ENCODE measurements around the gene SEMA5A. TPM values are rescaled to one million over a fixed set of nuclear protein-coding genes. Genes with fewer than 3 reads are reported as not detected.

The SEMA5A gene
- total RNA-seq, 1 donor from 2014 or later = 31.1 TPM

DNA sequence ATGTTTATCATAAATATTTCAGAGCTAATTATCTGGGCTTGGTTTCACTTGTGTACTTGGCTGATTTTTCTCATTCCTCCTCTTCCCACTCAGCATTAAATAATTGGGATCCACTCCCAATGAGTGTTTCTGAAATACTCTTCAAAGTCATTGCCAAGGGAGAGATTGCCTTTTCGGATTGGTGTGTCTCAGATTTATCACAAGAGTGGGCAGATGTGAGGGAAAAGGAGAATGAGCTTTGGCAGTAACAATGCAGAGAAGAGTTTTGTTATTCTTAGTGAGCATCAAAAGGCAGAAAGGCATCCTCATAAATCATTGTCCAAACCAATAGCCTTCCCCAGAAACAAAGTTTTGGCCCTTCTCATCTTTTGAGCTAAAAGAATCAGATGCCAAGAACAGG is 79.2 kb downstream of the SEMA5A start:
- Mint-ChIP-seq H3K9me3 (ENCODE audit: unreplicated experiment) (no peaks in the 10 kb centered on the region), H3K27ac (ENCODE audit: unreplicated experiment) (no peak overlapping the region), H3K36me3 (ENCODE audit: low read depth, unreplicated experiment) (no peaks in the 10 kb centered on the region), H3K4me3 (ENCODE audit: unreplicated experiment) (no peak overlapping the region), H3K4me1 (ENCODE audit: unreplicated experiment) (no peaks in the 10 kb centered on the region), H3K27me3 (ENCODE audit: unreplicated experiment) (no peaks in the 10 kb centered on the region)
- DNase-seq (ENCODE audit: low spot score) = no peak
- TF ChIP-seq, protein P1, sequence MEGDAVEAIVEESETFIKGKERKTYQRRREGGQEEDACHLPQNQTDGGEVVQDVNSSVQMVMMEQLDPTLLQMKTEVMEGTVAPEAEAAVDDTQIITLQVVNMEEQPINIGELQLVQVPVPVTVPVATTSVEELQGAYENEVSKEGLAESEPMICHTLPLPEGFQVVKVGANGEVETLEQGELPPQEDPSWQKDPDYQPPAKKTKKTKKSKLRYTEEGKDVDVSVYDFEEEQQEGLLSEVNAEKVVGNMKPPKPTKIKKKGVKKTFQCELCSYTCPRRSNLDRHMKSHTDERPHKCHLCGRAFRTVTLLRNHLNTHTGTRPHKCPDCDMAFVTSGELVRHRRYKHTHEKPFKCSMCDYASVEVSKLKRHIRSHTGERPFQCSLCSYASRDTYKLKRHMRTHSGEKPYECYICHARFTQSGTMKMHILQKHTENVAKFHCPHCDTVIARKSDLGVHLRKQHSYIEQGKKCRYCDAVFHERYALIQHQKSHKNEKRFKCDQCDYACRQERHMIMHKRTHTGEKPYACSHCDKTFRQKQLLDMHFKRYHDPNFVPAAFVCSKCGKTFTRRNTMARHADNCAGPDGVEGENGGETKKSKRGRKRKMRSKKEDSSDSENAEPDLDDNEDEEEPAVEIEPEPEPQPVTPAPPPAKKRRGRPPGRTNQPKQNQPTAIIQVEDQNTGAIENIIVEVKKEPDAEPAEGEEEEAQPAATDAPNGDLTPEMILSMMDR (IDR thresholded peaks at IDR 0.05; ENCODE audit: unreplicated experiment) = no peak

DNA sequence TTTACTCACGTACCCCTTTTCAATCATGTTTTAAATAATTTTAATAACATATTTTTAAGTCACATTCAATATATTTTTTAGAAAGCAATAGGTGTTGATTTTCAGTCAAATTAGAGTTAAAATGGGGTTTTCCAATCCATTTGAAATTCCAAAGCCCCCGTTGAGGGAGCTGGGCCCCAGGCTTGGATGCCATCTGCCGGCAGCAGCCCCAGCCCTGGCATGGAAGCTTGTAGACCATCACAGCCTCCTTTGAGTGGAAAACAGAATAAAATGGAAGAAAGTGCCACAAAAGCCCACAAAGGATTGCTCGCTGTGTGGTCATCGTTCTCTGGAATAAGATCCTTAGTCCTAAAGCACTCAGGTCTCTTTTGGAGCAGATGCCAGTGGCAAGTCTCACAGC is 81.4 kb downstream of the SEMA5A start:
- TF ChIP-seq, protein P1 (IDR thresholded peaks at IDR 0.05; ENCODE audit: unreplicated experiment) = no peak
- Mint-ChIP-seq H3K27ac (ENCODE audit: unreplicated experiment) (no peak overlapping the region), H3K36me3 (ENCODE audit: low read depth, unreplicated experiment) (no peaks in the 10 kb centered on the region), H3K27me3 (ENCODE audit: unreplicated experiment) (no peaks in the 10 kb centered on the region), H3K9me3 (ENCODE audit: unreplicated experiment) (no peaks in the 10 kb centered on the region), H3K4me3 (ENCODE audit: unreplicated experiment) (no peak overlapping the region), H3K4me1 (ENCODE audit: unreplicated experiment) (no peaks in the 10 kb centered on the region)
- no peak for DNase-seq (ENCODE audit: low spot score)

DNA sequence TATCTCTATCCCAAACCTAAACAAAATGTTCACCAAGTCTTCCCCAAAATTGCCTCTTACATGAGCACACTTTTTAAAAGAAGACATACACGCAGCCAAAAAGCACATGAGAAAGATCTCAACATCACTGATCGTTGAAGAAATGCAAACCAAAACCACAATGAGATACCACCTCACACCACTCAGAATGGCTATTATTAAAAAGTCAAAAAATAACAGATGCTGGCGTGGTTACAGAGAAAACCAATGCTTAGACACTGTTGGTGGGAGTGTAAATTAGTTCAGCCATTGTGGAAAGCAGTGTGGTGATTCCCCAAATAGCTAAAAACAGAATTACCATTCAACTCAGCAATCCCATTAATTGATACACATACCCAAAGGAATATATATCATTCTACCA is 83.8 kb downstream of the SEMA5A start:
- no peaks in the 10 kb centered on the region for H3K27me3 Mint-ChIP-seq (ENCODE audit: unreplicated experiment)
- TF ChIP-seq, protein P1 (IDR thresholded peaks at IDR 0.05; ENCODE audit: unreplicated experiment) = no peak

DNA sequence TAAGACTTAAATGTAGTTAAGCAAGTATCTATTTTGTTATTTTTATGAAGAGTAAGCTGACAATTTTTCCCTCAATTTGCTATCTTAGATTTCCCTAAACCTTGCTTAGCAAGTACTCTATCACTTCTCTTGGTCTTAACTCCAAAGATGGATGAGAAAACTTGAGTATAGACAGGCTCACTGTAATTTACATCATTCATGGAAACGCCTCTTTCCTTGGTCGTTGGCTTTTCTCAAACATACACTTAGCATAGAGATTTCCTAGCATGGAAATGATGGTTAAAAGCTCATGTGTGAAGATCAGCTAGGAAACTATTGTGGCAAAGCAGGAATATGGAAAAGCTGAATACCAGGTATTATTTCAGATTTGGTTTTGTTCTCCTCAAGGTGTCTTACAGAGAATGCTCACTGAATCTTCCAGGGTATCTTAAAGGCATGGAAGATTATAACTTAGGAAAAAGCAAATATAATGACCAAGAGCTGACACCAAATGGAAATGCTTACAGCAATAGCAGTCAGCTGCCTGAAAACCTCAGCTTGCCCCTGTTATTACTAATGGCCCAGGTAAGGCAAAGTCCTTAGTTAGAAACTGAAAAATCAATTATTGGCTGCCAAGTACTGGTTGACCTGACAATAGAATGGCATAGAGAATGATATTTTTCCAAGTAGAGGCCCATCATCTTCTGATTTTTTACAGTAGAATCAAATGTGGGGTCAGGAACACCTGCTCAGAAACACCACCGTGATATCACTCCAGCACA is 84.8 kb downstream of the SEMA5A start:
- no peaks in the 10 kb centered on the region for H3K27me3 Mint-ChIP-seq (ENCODE audit: unreplicated experiment)
- peaks cover 13% of the 10 kb centered on the region for H3K4me1 Mint-ChIP-seq (ENCODE audit: unreplicated experiment)
- TF ChIP-seq, protein P1 (IDR thresholded peaks at IDR 0.05; ENCODE audit: unreplicated experiment) = no peak
- no peak for DNase-seq (ENCODE audit: low spot score)
- H3K27ac Mint-ChIP-seq (ENCODE audit: unreplicated experiment) = no peak overlapping the region
- no peaks in the 10 kb centered on the region for H3K9me3 Mint-ChIP-seq (ENCODE audit: unreplicated experiment)
- no peaks in the 10 kb centered on the region for H3K36me3 Mint-ChIP-seq (ENCODE audit: low read depth, unreplicated experiment)
- H3K4me3 Mint-ChIP-seq (ENCODE audit: unreplicated experiment) = no peak overlapping the region

More for the DNA sequence above, 83.8 kb downstream of the SEMA5A start:
- H3K9me3 Mint-ChIP-seq (ENCODE audit: unreplicated experiment) = no peaks in the 10 kb centered on the region
- no peak overlapping the region for H3K4me3 Mint-ChIP-seq (ENCODE audit: unreplicated experiment)
- no peak for DNase-seq (ENCODE audit: low spot score)
- H3K27ac Mint-ChIP-seq (ENCODE audit: unreplicated experiment) = no peak overlapping the region
- H3K36me3 Mint-ChIP-seq (ENCODE audit: low read depth, unreplicated experiment) = no peaks in the 10 kb centered on the region
- H3K4me1 Mint-ChIP-seq (ENCODE audit: unreplicated experiment) = peaks cover 2% of the 10 kb centered on the region

DNA sequence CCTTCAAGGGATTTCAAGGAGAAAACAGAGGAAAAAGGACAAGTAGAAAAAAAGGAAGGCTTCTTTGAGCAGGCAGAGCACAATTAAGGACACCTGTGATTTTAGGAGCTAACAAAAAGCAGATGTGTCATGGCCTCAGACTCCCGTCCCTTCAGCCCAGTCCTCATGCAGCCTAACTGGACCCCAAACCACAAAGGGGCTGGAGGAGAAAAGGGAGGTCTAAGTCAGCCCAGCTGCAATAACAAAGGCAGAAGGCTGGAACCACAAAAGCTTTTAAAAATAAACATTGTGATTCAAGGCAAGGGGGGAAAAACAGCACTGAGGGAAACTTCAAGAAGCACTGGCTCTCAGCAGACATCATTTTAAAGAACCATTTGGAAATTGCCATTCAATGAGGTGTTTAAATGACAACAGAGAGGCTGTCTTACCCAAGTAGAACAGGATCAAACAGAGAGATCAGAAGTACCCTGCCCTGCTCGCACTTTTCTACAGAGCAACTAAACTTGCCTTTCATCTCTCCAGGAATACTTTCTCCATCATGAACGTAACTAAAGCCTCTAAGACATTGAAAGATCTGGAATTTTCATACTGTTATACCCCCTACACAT is 89.3 kb downstream of the SEMA5A start:
- DNase-seq (ENCODE audit: low spot score) = no peak
- Mint-ChIP-seq H3K36me3 (ENCODE audit: low read depth, unreplicated experiment) (no peaks in the 10 kb centered on the region), H3K4me3 (ENCODE audit: unreplicated experiment) (no peak overlapping the region), H3K27ac (ENCODE audit: unreplicated experiment) (peak overlapping the region; percentile 79), H3K4me1 (ENCODE audit: unreplicated experiment) (peaks cover 18% of the 10 kb centered on the region), H3K9me3 (ENCODE audit: unreplicated experiment) (no peaks in the 10 kb centered on the region), H3K27me3 (ENCODE audit: unreplicated experiment) (no peaks in the 10 kb centered on the region)
- TF ChIP-seq, protein P1 (IDR thresholded peaks at IDR 0.05; ENCODE audit: unreplicated experiment) = no peak
